B cell (primary cell): ENCODE results near the gene RPL28. TPM values are rescaled to one million over a fixed set of nuclear protein-coding genes. Genes with fewer than 3 reads are reported as not detected.
A peak's percentile ranks its signal among the peaks of the same experiment; 100 is the strongest.

Experiments
- ATAC-seq: fragments of 200-7000 bp; cut with Tn5 transposase; one replicate; pipeline ENCODE4 v1.10.0; 2021; ENCODE audit warnings: low read depth, mild to moderate bottlenecking, moderate number of reproducible peaks, moderate library complexity
- CTCF ChIA-PET: fragments of 350-600 bp; sonication (Branson Sonifier 250); formaldehyde crosslinking; loops from one replicate; lab custom pipeline; 2021; ENCODE audit warnings: antibody characterized with exemption, inconsistent platforms; lab: Charles Lee
- POLR2A ChIA-PET: fragments of 350-600 bp; sonication (Branson Sonifier 250); formaldehyde crosslinking; loops from one replicate; lab custom pipeline; 2021; ENCODE audit warnings: antibody characterized with exemption; lab: Charles Lee
- DNase-seq: peaks from one replicate; pipeline ENCODE4 v3.0.0; 2013
- H2AFZ ChIP-seq: 2 replicates; pipeline ENCODE4 v1.6.1; 2012; ENCODE audit warnings: mild to moderate bottlenecking, low read depth, low read length; ENCODE audit not compliant: insufficient read depth, poor library complexity, severe bottlenecking
- H3K27ac ChIP-seq, 2 donors: 1 replicate in 1 of 2; 2 replicates in 1 of 2; pipeline ENCODE4 v1.5.1; 2012 to 2013; ENCODE audit warnings: low read length in 2 of 2, mild to moderate bottlenecking in 2 of 2, moderate library complexity in 1 of 2
- H3K27me3 ChIP-seq, 4 experiments: fragments of 200-600 bp in 1 of 4; sonication (generic) in 1 of 4; replicated peaks in 1 of 4; 1 replicate in 2 of 4; 2 replicates in 2 of 4; pipeline versions ENCODE4 v1.6.1 to v1.7.0; 2013 to 2016; ENCODE audit warnings: low read length in 3 of 4, mild to moderate bottlenecking in 2 of 4, mixed read lengths in 1 of 4, moderate library complexity in 1 of 4; ENCODE audit not compliant: insufficient read depth in 4 of 4, control insufficient read depth in 3 of 4; ENCODE audit errors: control extremely low read depth in 1 of 4
- H3K36me3 ChIP-seq, 2 experiments: replicated peaks in 1 of 2; 1 replicate in 1 of 2; 2 replicates in 1 of 2; pipeline versions ENCODE4 v1.6.1 to v1.7.1; 2013; ENCODE audit warnings: low read length in 1 of 2; ENCODE audit not compliant: insufficient read depth in 2 of 2, control insufficient read depth in 1 of 2; ENCODE audit errors: control extremely low read depth in 1 of 2, extremely low read depth in 1 of 2
- H3K4me1 ChIP-seq, 2 donors: fragments of 200-600 bp in 1 of 2; sonication (generic) in 1 of 2; 1 replicate in 1 of 2; 2 replicates in 1 of 2; pipeline versions ENCODE4 v1.5.1 to v1.6.1; 2013 to 2017; ENCODE audit warnings: low read length in 2 of 2; ENCODE audit not compliant: control insufficient read depth in 2 of 2, insufficient read depth in 2 of 2
- H3K4me2 ChIP-seq: replicated peaks from 2 replicates; pipeline ENCODE3; 2012; ENCODE audit warnings: mild to moderate bottlenecking, low read depth, low read length; ENCODE audit not compliant: poor library complexity, severe bottlenecking
- H3K4me3 ChIP-seq, 5 experiments: fragments of 200-600 bp in 1 of 5; sonication (generic) in 1 of 5; 1 replicate in 3 of 5; 2 replicates in 2 of 5; pipeline versions ENCODE4 v1.5.1 to v1.7.0; 2011 to 2016; ENCODE audit warnings: low read length in 4 of 5, mild to moderate bottlenecking in 4 of 5, low read depth in 2 of 5, control low read depth in 1 of 5, moderate library complexity in 1 of 5; ENCODE audit not compliant: insufficient read depth in 1 of 5; ENCODE audit errors: control extremely low read depth in 1 of 5, extremely low read depth in 1 of 5
- H3K79me2 ChIP-seq: fragments of 200-600 bp; sonication (generic); one replicate; pipeline ENCODE4 v1.6.0; 2016; ENCODE audit warnings: low read length; ENCODE audit not compliant: control insufficient read depth, insufficient read depth
- H3K9ac ChIP-seq: fragments of 200-600 bp; sonication (generic); 2 replicates; pipeline ENCODE4 v1.6.1; 2017; ENCODE audit warnings: mild to moderate bottlenecking, low read length, moderate library complexity
- H3K9me3 ChIP-seq, 3 donors: one replicate each; pipeline versions ENCODE4 v1.6.1 to v1.7.1; 2013; ENCODE audit warnings: low read length in 2 of 3; ENCODE audit not compliant: control insufficient read depth in 2 of 3, insufficient read depth in 1 of 3; ENCODE audit errors: control extremely low read depth in 1 of 3
- H4K20me1 ChIP-seq: 2 replicates; pipeline ENCODE4 v1.6.0; 2012; ENCODE audit warnings: mild to moderate bottlenecking, low read length; ENCODE audit not compliant: insufficient read depth, control insufficient read depth, poor library complexity, severe bottlenecking
- H3K27ac Mint-ChIP-seq: one replicate; pipeline ENCODE4 v1.8.0; 2021; ENCODE audit warnings: mixed read lengths
- H3K27me3 Mint-ChIP-seq: one replicate; pipeline ENCODE4 v1.8.0; 2021; ENCODE audit warnings: mixed read lengths
- H3K4me1 Mint-ChIP-seq: one replicate; pipeline ENCODE4 v1.8.0; 2021; ENCODE audit warnings: mixed read lengths
- H3K4me3 Mint-ChIP-seq: one replicate; pipeline ENCODE4 v1.8.0; 2021; ENCODE audit warnings: mixed read lengths
- H3K9me3 Mint-ChIP-seq: one replicate; pipeline ENCODE4 v1.8.0; 2022; ENCODE audit warnings: mixed read lengths; ENCODE audit not compliant: insufficient read depth
- CTCF ChIP-seq: fragments of 200-600 bp; IDR thresholded peaks from one replicate; pipeline ENCODE4 v1.8.0; 2022; ENCODE audit warnings: antibody characterized with exemption, mild to moderate bottlenecking
- EZH2 ChIP-seq: IDR thresholded peaks from 2 replicates; pipeline ENCODE4 v1.6.1; 2012; ENCODE audit warnings: borderline replicate concordance, low read depth, mild to moderate bottlenecking, moderate library complexity, low read length; ENCODE audit not compliant: insufficient read depth, poor library complexity, severe bottlenecking
- WGBS: methylation state at CpG from one replicate; pipeline ENCODE4 v1.1.5; 2013; ENCODE audit warnings: missing lambda C conversion rate; ENCODE audit not compliant: insufficient coverage; 5-methylcytosine and 5-hydroxymethylcytosine counted together
- intact Hi-C: fragments of 100-400 bp; cut with micrococcal nuclease; formaldehyde crosslinking; loops from one replicate; pipeline ENCODE4 v1.10.0; 2022
- polyA plus RNA-seq: library from polyadenylated mRNA; depleted of rRNA; stranded (reverse); fragments of >200 nt; gene quantifications from 2 replicates; pipeline ENCODE4 v1.2.3, GENCODE V29; 2012
- total RNA-seq, 2 donors: library from RNA; stranded (reverse); fragments of 120-200 nt in 1 of 2; gene quantifications; 1 replicate in 1 of 2; 2 replicates in 1 of 2; pipeline versions ENCODE4 v1.2.3 to v1.2.4, GENCODE V29; 2013 to 2022

RPL28 gene
- total and polyA plus RNA-seq, 2 donors (not counting 1 experiment from before 2014, with no cell fraction given), result 2,578 to 4,661 TPM

- Histone ChIP-seq H3K9me3 (peaks cover 0 to 17% (median 0%) of the 10 kb centered on the region in 3 donors), H4K20me1 (no peaks in the 10 kb centered on the region), H3K27me3 (peaks cover 0 to 60% (median 36%) of the 10 kb centered on the region in 4 experiments), H3K4me3 (no peak overlapping the region), H2AFZ (no peak overlapping the region), H3K4me2 (no peak overlapping the region), H3K4me1 (peaks cover 21 to 35% of the 10 kb centered on the region in 2 donors), H3K36me3 (no peaks in the 10 kb centered on the region), H3K9ac (no peak overlapping the region), H3K79me2 (no peaks in the 10 kb centered on the region), H3K27ac (no peak overlapping the region)
- no peak for TF ChIP-seq EZH2
- TF ChIP-seq CTCF, result no peak
- intact Hi-C loops, result no loop called here
- Mint-ChIP-seq H3K4me3 (no peak overlapping the region), H3K9me3 (no peaks in the 10 kb centered on the region), H3K27ac (no peak overlapping the region), H3K27me3 (peaks cover 55% of the 10 kb centered on the region), H3K4me1 (peaks cover 20% of the 10 kb centered on the region)
- WGBS, result 40% methylated on average over 1 of the region's 18 CpGs
- ChIA-PET POLR2A (interaction anchor here (0.7 kb wide), 1 partner anchor 31 kb away, joined by 5 read pairs; no protein-coding TSS in a partner anchor), CTCF (interaction anchor here (0.8 to 0.9 kb wide), 2 partner anchors 23 to 365 kb away, joined by 3 to 6 read pairs; no protein-coding TSS in a partner anchor)
- DNase-seq (peak; percentile 15), ATAC-seq (no peak)
Measured at GRCh38 chr19:55443824-55444480, 58.2 kb downstream of the RPL28 start.

- peaks cover 20% of the 10 kb centered on the region for H3K4me1 Mint-ChIP-seq
- DNase-seq, result no peak
- no peak overlapping the region for H3K9ac ChIP-seq
- peaks cover 0 to 60% (median 30%) of the 10 kb centered on the region in 4 experiments for H3K27me3 ChIP-seq
- peaks cover 21 to 28% of the 10 kb centered on the region in 2 donors for H3K4me1 ChIP-seq
- H4K20me1 ChIP-seq, result no peaks in the 10 kb centered on the region
- ATAC-seq, result no peak
- H2AFZ ChIP-seq, result no peak overlapping the region
- no peak overlapping the region for H3K4me3 ChIP-seq
- H3K9me3 Mint-ChIP-seq, result no peaks in the 10 kb centered on the region
- 46% methylated on average over 10 of the region's 11 CpGs for WGBS
- no peak for TF ChIP-seq EZH2
- TF ChIP-seq CTCF, result no peak
- no peak overlapping the region for H3K27ac Mint-ChIP-seq
- POLR2A ChIA-PET, result interaction anchor here (0.7 kb wide), 1 partner anchor 30 kb away, joined by 5 read pairs; no protein-coding TSS in a partner anchor
- H3K4me2 ChIP-seq, result no peak overlapping the region
- H3K79me2 ChIP-seq, result no peaks in the 10 kb centered on the region
- H3K27me3 Mint-ChIP-seq, result peaks cover 48% of the 10 kb centered on the region
- peaks cover 0 to 10% (median 0%) of the 10 kb centered on the region in 3 donors for H3K9me3 ChIP-seq
- intact Hi-C loops, result no loop called here
- H3K36me3 ChIP-seq, result no peaks in the 10 kb centered on the region
- CTCF ChIA-PET, result no interaction called here
- no peak overlapping the region for H3K4me3 Mint-ChIP-seq
- no peak overlapping the region for H3K27ac ChIP-seq
Measured at GRCh38 chr19:55444646-55445045, 58.9 kb downstream of the RPL28 start.
